HepG2 (cell line): Measurements from ENCODE around the gene FNDC4. TPM values are rescaled to one million over a fixed set of nuclear protein-coding genes. Genes with fewer than 3 reads are reported as not detected.

ENCODE experiments used
- HNRNPH1 ChIP-seq: fragments of 200-400 bp; formaldehyde crosslinking; optimal IDR thresholded peaks from 2 replicates; pipeline ENCODE3; 2017; ENCODE audit warnings: mild to moderate bottlenecking, low read depth, low read length
- HNRNPK ChIP-seq: fragments of 200-400 bp; formaldehyde crosslinking; IDR thresholded peaks from 2 replicates; pipeline ENCODE4 v1.6.1; 2018; ENCODE audit warnings: low read length, low read depth, moderate library complexity, mild to moderate bottlenecking; ENCODE audit not compliant: poor library complexity, severe bottlenecking
- NAIF1 ChIP-seq: sonication (generic); formaldehyde crosslinking; IDR thresholded peaks from 2 replicates; pipeline ENCODE4 v1.5.0; 2020; ENCODE audit warnings: mild to moderate bottlenecking, missing genetic modification reagents, borderline replicate concordance
- NCOA5 ChIP-seq: sonication (generic); formaldehyde crosslinking; IDR thresholded peaks from 2 replicates; pipeline ENCODE4 v1.4.0; 2020; ENCODE audit warnings: missing genetic modification reagents
- PBX3 ChIP-seq: sonication (generic); formaldehyde crosslinking; IDR thresholded peaks from 2 replicates; pipeline ENCODE4 v1.8.1; 2023; ENCODE audit warnings: missing genetic modification reagents, inconsistent platforms, borderline replicate concordance
- POGZ ChIP-seq: sonication (generic); formaldehyde crosslinking; IDR thresholded peaks from 2 replicates; pipeline ENCODE4 v1.4.0; 2020; ENCODE audit warnings: mild to moderate bottlenecking, missing genetic modification reagents
- RERE ChIP-seq: IDR thresholded peaks from 2 replicates; pipeline ENCODE4 v1.6.1; 2016; ENCODE audit warnings: low read depth, missing genetic modification reagents, missing compliant biosample characterization
- SNAI1 ChIP-seq: sonication (generic); formaldehyde crosslinking; IDR thresholded peaks from 2 replicates; pipeline ENCODE4 v1.5.0; 2020; ENCODE audit warnings: mild to moderate bottlenecking, missing genetic modification reagents, borderline replicate concordance
- SNAPC2 ChIP-seq: sonication (generic); formaldehyde crosslinking; IDR thresholded peaks from 2 replicates; pipeline ENCODE4 v1.8.1; 2022; ENCODE audit warnings: mild to moderate bottlenecking, missing genetic modification reagents
- TBX2 ChIP-seq: sonication (generic); formaldehyde crosslinking; IDR thresholded peaks from 2 replicates; pipeline ENCODE4 v1.5.0; 2020; ENCODE audit warnings: missing genetic modification reagents, mild to moderate bottlenecking, borderline replicate concordance
- TCF7 ChIP-seq: sonication (generic); IDR thresholded peaks from 2 replicates; pipeline ENCODE4 v1.6.1; 2016; ENCODE audit warnings: antibody characterized with exemption, low read depth
- TEAD2 ChIP-seq: sonication (generic); formaldehyde crosslinking; IDR thresholded peaks from 2 replicates; pipeline ENCODE4 v1.9.0; 2021; ENCODE audit warnings: missing genetic modification reagents
- ZBTB38 ChIP-seq: sonication (generic); formaldehyde crosslinking; IDR thresholded peaks from 2 replicates; pipeline ENCODE4 v1.5.1; 2020; ENCODE audit warnings: mild to moderate bottlenecking, missing genetic modification reagents
- ZFP36L1 ChIP-seq: sonication (generic); formaldehyde crosslinking; IDR thresholded peaks from 2 replicates; pipeline ENCODE4 v1.8.0; 2022; ENCODE audit warnings: mild to moderate bottlenecking, missing genetic modification reagents, moderate library complexity
- ZMYM4 ChIP-seq: sonication (generic); formaldehyde crosslinking; IDR thresholded peaks from 2 replicates; pipeline ENCODE4 v1.8.1; 2023; ENCODE audit warnings: mild to moderate bottlenecking, missing genetic modification reagents
- ZNF274 ChIP-seq: sonication (generic); formaldehyde crosslinking; IDR thresholded peaks from 2 replicates; pipeline ENCODE4 v1.5.1; 2020; ENCODE audit warnings: mild to moderate bottlenecking, missing genetic modification reagents
- ZNF280D ChIP-seq: sonication (generic); formaldehyde crosslinking; IDR thresholded peaks from 2 replicates; pipeline ENCODE4 v1.5.1; 2020; ENCODE audit warnings: mild to moderate bottlenecking, missing genetic modification reagents
- ZNF619 ChIP-seq: sonication (generic); formaldehyde crosslinking; IDR thresholded peaks from 2 replicates; pipeline ENCODE4 v1.4.0; 2020; ENCODE audit warnings: mild to moderate bottlenecking, missing genetic modification reagents
- ZNF816 ChIP-seq: sonication (generic); formaldehyde crosslinking; IDR thresholded peaks from 2 replicates; pipeline ENCODE4 v1.8.0; 2022; ENCODE audit warnings: missing genetic modification reagents, mild to moderate bottlenecking, borderline replicate concordance
- polyA plus RNA-seq, 8 experiments: library from polyadenylated mRNA; depleted of rRNA in 3 of 8; stranded (reverse) in 7 of 8; unstranded in 1 of 8; fragments of >200 nt; fragmentation: Illumina TruSeq in 4 of 8; extraction: Trizol in 4 of 8; gene quantifications; 2 replicates each; pipeline versions ENCODE4 v1.2.1 to v1.2.3, GENCODE V29; 2011 to 2016; ENCODE audit warnings: low read depth in 4 of 8, missing spikeins in 1 of 8, mixed read lengths in 1 of 8; ENCODE audit not compliant: insufficient read depth in 1 of 8
- total RNA-seq, 5 experiments: library from RNA; depleted of rRNA; stranded (reverse); fragments of >200 nt; fragmentation: Illumina TruSeq; extraction: Trizol; gene quantifications; 2 replicates each; pipeline ENCODE4 v1.2.3, GENCODE V29; 2016; ENCODE audit warnings: low read depth in 1 of 5
- TF ChIP-seq, protein P1 (sequence below): IDR thresholded peaks from 2 replicates; pipeline ENCODE4 v1.6.1; 2016; ENCODE audit warnings: mild to moderate bottlenecking, missing biosample characterization, missing genetic modification reagents

The FNDC4 gene
- total and polyA plus RNA-seq, 2 of the 13 experiments (the other 11 are each of a cell fraction or from before 2014, with no cell fraction given) = 9.0 to 17.4 TPM

DNA sequence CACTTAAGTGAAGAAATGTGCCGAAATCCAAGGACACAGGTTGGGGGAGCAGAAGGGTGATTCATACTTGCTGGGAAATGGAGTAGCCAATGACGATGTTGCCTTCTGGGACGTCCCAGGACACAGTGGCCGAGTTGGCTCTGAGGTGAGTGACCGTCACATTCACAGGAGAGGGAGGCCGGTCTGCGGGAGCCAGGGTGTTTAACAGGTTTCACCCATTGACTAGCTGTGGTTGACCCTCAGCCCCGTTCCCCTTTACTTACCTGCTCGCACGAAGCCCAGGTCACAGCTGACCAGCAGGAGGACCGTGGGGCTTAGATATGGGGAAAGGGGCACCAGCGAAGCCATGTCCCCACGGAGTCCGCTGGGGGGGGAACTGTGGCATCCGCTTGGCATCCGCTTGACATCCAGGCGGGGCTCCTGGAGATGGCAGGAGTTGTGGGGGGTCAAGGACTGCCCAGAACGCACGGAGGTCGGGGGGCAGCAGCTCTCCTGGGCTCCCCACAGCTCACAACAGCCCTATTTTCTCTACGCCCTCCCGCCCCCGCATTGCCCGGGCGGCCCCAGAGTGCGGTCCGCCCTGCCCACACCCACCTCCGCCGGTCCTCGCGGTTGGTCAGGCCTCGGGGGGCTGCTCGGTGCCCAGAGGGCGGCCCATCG lies 586 bp downstream of the FNDC4 start (continued):
- TF ChIP-seq ZBTB38 (CRISPR knock-in tag) (peak; percentile 63), TEAD2 (CRISPR knock-in tag) (no peak), ZMYM4 (0 out of 2 replicates have a peak, but pooled peaks have one; percentile 7), ZNF816 (no peak), ZNF619 (peak; percentile 37; the same call in 1 of the 2 replicates), TBX2 (CRISPR knock-in tag) (peak; percentile 19; the same call in 1 of the 2 replicates), ZNF280D (CRISPR knock-in tag) (no peak), HNRNPH1 (no peak), TCF7 (no peak), SNAI1 (CRISPR knock-in tag) (no peak), SNAPC2 (CRISPR knock-in tag) (no peak), RERE (CRISPR knock-in tag) (no peak), PBX3 (no peak), ZFP36L1 (CRISPR knock-in tag) (no peak), HNRNPK (no peak), ZNF274 (CRISPR knock-in tag) (no peak), POGZ (no peak), NCOA5 (CRISPR knock-in tag) (no peak), NAIF1 (no peak)
- TF ChIP-seq, protein P1, sequence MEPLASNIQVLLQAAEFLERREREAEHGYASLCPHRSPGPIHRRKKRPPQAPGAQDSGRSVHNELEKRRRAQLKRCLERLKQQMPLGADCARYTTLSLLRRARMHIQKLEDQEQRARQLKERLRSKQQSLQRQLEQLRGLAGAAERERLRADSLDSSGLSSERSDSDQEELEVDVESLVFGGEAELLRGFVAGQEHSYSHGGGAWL (CRISPR knock-in tag) = 0 out of 2 replicates have a peak, but pooled peaks have one; percentile 12
